Keratinocyte (primary cell): ENCODE results near the gene PTBP2.

ENCODE experiments used
- EZH2 ChIP-seq: IDR thresholded peaks from one replicate; pipeline ENCODE4 v1.6.1; 2012; ENCODE audit warnings: inconsistent platforms, mild to moderate bottlenecking, low read length, moderate library complexity
- TF ChIP-seq, protein P1 (sequence below), 3 experiments: IDR thresholded peaks in 1 of 3; conservative IDR thresholded peaks in 1 of 3; optimal IDR thresholded peaks in 1 of 3; 2 replicates in 2 of 3; 3 replicates in 1 of 3; pipeline versions ENCODE3 to v1.5.1; 2011; ENCODE audit warnings: low read length in 3 of 3, mild to moderate bottlenecking in 3 of 3, moderate library complexity in 2 of 3, control low read depth in 1 of 3, inconsistent platforms in 1 of 3; ENCODE audit not compliant: insufficient read depth in 2 of 3; ENCODE audit errors: extremely low read depth in 1 of 3

- TF ChIP-seq, protein P1, sequence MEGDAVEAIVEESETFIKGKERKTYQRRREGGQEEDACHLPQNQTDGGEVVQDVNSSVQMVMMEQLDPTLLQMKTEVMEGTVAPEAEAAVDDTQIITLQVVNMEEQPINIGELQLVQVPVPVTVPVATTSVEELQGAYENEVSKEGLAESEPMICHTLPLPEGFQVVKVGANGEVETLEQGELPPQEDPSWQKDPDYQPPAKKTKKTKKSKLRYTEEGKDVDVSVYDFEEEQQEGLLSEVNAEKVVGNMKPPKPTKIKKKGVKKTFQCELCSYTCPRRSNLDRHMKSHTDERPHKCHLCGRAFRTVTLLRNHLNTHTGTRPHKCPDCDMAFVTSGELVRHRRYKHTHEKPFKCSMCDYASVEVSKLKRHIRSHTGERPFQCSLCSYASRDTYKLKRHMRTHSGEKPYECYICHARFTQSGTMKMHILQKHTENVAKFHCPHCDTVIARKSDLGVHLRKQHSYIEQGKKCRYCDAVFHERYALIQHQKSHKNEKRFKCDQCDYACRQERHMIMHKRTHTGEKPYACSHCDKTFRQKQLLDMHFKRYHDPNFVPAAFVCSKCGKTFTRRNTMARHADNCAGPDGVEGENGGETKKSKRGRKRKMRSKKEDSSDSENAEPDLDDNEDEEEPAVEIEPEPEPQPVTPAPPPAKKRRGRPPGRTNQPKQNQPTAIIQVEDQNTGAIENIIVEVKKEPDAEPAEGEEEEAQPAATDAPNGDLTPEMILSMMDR (optimal IDR thresholded peaks at IDR 0.05 in 1 of 3, IDR thresholded peaks at IDR 0.05 in 1 of 3, conservative IDR thresholded peaks at IDR 0.05 in 1 of 3; ENCODE audit: extremely low read depth in 1 of 3, insufficient read depth in 2 of 3, low read length in 3 of 3) = no peak
- no peak for TF ChIP-seq EZH2
Observed at GRCh38 chr1:96808191-96808590, 86.6 kb downstream of the PTBP2 start.
